ENCODE measurements around the gene KCNQ1.
A peak's percentile ranks its signal among the peaks of the same experiment; 100 is the strongest.

KCNQ1 gene

DNA sequence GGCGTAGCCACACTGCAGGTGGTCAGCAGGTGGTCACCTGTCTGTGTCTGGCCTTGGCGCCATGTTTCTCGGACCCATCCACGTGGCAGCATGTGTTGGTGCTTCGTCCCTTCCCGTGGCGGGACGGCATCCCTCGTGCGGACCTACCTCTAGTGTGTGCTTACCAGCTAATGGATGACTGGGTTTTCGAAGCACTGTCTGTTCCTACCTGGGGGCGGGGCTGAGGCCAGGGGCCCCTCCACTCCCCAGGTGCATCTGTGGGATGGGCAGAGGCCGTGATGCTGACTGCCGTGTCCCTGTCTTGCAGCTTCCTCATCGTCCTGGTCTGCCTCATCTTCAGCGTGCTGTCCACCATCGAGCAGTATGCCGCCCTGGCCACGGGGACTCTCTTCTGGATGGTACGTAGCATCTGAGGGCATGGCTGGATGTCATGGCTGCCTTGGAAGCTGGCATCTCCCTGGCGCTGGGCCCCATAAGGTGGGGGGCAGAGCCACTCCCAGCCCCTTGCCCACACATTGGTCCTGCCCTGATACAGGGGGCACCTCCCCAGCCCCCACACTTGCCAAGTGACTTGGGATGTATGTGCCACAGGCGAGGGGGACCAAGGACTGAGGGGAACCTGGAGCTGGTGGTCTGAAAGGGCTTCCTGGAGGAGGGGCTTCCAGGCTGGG, 82.9 kb downstream of the KCNQ1 start:
- DNase-seq, result no peak

GRCh38 chr11:2528301-2529050, 83.7 kb downstream of the KCNQ1 start:
- DNase-seq, result no peak

GRCh38 chr11:2529173-2529572, 84.4 kb downstream of the KCNQ1 start:
- no peak for DNase-seq

- DNase-seq, result no peak
Observed at GRCh38 chr11:2529636-2530035, 84.8 kb downstream of the KCNQ1 start.

DNA sequence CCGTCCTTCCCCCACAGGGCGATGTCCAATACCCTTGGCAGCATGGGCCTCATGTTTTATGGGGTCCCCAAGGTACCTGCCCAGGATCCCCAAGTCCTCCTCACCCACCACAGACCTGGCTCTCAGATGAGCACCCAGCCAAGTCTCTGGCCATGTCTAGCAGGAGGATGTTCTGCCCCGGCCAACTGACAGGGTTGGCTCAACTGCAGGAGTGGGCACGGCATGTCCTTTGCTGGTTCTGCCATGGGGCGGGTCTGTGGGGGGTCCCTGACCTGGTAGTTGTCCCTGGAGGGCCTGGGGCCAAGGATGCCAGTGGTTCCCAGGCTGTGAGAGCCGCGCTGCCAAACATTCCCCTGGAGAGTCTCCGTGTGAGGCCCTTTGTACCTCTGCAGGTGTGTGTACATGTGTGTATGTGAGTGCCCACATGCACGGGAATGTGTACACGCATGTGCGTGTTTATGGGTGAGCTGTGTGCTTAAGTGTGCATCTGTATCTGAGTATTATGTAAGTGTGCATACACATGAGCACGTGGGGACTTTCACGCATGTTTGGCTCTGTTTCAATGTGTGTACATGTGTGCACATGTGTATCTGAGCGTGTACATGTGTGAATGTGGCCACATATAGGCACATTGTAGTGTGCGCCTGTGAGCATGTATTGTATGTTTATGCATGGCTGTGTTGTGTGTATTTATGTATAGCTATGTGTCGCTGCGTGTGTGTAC, 85.5 kb downstream of the KCNQ1 start:
- DNase-seq, result no peak

DNA sequence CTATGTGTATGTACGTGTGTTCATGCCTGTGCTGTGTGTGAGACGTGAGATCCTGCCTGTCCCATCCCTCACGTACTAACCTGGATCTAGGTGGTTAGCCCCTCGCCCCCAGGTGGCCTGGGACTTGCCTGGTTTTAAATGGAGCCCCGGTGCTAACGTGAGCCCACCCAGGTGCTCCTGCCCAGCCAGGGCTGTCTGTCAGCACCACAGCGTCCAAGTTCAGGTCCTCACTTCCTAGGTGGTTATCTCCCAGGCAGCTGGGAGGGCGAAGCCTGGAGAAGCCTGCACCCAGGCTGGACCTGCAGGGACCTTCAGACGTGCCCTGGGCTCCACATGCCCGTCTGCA, 86.0 kb downstream of the KCNQ1 start:
- DNase-seq, result no peak

DNA sequence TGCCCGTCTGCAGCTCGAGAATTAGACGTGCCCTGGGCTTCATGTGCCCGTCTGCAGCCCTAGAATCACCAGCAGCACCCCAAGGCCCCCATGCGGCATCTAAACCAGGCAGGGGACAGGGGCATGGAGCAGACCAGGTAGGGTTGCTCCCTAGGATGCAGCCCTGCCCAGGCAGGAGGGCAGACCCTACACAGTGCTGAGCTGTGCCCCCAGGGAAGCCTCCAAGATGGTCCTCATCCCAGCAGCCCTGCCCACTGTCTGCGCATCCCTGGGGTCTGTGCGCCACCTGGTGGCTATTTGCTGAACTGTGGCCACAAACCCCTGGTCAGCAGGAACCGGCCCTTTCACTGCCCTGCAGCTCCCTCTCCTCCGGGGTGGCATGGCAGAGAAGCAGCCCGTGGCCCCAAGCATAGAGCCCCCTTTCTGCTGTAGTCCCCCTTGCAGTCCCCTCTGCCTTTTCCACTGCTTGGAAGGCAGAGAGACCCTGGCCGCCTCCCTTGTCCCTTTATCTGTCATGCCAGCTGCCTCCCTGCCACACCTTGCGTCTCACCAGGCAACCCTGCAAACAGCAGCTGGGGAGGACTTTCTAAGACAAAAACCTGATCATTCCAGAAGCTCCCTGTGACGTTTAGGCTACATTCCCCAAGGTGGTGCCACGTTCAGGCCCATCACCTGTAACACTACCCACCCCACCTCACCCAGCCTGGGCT, 86.6 kb downstream of the KCNQ1 start:
- peak; percentile 34 for DNase-seq

GRCh38 chr11:2531987-2532703, 87.3 kb downstream of the KCNQ1 start:
- no peak for DNase-seq

- peak; percentile 84 for DNase-seq
Observed at GRCh38 chr11:2532704-2533586, 88.1 kb downstream of the KCNQ1 start.

DNA sequence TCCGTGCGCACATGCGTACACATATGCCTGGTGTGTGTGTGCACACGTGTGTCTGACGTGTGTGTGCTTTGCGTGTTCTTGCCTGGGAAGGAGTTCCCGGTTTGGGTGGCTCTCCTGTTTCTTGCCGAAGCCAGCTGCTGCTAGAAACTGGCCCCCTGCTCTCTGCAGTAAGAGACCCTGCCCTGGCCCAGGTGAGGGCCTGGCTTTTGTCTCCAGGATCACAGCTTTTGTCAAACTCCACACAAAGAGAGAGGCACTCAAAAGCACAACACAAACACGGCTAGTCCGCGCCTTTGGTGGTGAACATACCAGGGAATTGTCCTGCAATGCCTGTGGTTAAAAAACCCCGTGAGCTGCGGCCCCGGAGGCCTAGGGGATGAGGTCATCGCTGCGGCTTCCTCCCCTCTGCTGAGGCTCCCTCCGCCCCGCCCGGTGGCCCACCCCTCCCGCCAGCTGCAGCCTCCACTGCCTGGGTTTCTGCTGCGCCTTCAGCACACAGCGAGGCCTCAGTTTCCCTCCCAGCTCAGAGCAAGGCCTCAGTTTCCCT, 88.9 kb downstream of the KCNQ1 start:
- DNase-seq, result peak; percentile 95

DNA sequence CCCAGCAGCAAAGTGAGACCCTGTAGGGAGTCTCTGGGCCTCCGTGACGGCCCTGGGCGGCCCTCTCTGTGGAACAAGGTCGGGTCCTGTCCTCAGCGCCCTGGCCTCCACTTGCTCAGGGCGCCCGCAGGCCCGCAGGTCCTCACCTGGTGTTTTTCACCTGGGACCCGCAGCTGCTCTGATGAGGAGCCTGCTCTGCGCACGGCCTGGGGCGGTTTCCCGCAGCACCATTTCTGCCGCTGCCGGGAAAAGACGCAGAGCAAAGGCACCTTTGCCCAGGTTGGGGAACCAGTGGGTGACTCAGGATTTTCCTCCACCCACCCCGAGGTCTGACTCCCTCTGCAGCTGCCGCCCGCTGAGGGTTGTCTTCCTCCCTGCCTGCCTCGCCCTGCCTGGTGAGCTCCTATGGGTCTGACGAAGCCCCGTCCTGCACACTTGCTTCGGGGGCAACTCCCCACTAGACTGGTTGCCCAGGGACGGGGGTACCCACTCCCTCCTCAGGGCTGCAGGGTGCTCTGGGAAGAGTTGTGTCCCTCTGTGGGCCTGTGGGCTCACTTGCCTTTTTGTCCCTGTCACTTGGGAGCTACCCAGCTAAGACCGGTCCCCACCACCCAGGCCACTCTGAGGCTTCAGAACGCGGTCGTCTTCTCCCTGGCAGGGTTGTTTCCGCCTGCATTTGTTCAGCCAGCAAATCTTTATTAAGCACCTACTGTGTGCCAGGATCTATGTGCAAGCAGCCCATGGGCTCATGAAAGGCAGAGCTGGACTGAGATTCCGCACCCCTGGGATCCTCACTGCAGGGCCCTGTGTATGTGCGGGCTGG, 89.5 kb downstream of the KCNQ1 start:
- no peak for DNase-seq

DNA sequence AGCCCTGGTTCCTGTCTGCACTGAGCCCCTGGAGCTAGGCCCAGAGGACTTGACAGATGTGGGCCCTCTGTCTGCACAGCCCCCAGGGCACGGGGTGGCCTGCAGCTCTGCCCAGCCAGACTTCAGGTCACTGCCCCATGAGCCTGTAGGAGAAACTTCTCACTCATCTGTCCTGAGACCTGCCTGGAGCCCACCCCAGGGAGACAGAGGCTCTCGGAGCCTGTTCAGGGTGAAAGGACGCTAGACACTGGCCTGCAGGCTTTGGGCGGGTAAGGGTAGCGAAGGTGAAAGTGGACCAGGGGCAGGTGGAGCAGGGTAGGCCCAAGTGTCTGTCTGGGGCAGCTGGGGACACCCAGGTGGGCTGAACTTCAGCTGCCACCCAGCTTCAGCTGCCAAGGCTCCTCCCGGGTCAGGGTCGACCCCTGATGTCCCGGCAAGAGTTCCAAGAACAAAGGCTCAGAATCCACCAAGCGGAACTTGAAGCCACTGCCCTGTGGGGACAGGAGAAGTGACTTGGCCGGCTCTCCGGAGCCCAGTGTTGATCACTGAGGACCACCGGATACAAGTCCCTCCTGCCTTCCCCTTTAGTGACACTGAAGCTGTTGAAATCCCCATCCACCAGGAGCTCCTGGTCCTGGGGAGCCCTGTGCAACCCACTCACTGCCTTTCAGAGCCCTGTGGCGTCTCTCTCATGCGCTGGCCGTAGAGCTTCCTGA, 90.3 kb downstream of the KCNQ1 start:
- no peak for DNase-seq

- no peak for DNase-seq
Observed at GRCh38 chr11:2535673-2536439, 91.0 kb downstream of the KCNQ1 start.

DNA sequence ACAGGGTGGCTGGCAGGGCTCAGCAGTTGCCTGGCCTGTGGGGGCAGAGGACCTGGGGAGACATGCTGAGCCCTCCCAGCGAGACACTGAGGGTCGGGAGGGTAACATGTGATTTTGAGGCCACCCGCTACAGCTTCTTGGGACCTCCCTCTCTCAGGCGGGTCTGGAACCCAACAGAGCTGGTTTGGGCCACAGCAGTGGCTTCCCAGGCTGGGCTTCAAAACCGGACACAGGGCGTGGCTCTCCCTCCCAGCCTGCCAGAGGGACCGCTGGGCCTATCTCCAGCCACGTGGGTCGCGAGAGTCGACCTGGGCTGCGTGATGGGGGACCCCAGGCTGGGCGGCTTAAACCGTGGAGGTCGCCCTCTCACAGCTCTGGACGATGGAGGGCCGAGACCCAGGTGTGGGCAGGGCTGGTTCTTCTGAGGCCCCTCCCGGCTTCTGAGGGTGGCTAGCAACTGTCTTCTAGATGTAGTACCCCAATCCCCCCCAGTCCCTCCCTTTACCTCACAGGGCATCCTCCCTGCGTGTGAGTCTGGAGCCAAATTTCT, 91.7 kb downstream of the KCNQ1 start:
- DNase-seq, result no peak

GRCh38 chr11:2537010-2537705, 92.3 kb downstream of the KCNQ1 start:
- DNase-seq, result no peak

DNA sequence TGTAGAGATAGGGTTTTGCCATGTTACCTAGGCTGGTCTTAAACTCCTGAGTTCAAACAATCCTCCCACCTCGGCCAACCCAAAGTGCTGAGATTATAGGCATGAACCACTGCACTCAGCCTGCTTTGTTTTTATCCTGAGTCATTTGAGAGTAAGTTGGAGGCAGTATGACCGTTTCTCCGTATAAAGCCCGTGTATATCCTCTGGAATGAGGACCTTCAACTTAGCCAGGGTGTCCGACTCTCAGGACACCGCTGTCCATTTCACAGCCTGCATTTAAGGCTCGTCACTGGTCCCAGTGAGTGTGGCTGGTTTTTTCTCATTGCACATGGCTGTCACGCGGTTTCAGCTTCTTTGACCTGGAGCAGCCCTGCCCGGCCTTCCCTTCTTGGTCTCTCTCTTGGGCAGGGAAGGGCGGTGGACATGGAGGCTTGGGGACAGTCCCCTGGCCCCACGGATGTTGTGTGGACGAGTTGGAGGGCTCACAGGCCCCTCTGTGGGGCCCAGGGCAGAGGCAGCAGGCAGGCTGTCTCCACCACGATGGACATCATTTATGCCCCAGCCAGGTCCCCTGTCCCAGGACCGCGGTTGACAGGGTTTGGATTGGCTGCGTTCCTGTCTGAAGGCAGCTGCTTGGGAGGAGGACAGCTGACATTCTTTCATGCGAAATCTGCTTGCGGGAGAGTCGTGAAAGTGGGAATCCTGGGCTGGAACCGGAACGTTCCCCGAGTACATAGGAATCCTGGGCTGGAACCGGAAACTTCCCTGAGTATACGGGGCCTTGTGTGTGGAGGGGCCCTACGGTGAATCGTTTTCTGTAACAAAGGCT, 93.3 kb downstream of the KCNQ1 start:
- no peak for DNase-seq

- no peak for DNase-seq
Observed at GRCh38 chr11:2538951-2539350, 94.1 kb downstream of the KCNQ1 start.

All from fibroblast of skin of abdomen (primary cell).